K562 (cell line): ENCODE measurements around the gene PRDM1. TPM values are rescaled to one million over a fixed set of nuclear protein-coding genes. Genes with fewer than 3 reads are reported as not detected.
A peak's percentile ranks its signal among the peaks of the same experiment; 100 is the strongest.

Experiments used
- ATAC-seq: fragments of 200-7000 bp; cut with Tn5 transposase; 3 replicates; pipeline ENCODE4 v1.9.1; 2020; ENCODE audit warnings: moderate library complexity
- BruUV-seq: library from RNA; stranded (reverse); fragments of 400-500 nt; replicated peaks from 2 replicates; lab custom pipeline; 2021; lab: Mats Ljungman, UMichigan
- CTCF ChIA-PET: fragments of 300-600 bp; formaldehyde crosslinking; extraction: SDS; loops from one replicate; lab custom pipeline; 2021; ENCODE audit warnings: low intra/inter-chr PET ratio; lab: Yijun Ruan, JAX
- POLR2A ChIA-PET: fragments of 300-600, 350-650 bp; sonication (Branson Sonifier 250); formaldehyde crosslinking; extraction: SDS; loops from one replicate; lab custom pipeline; 2021; ENCODE audit warnings: antibody characterized with exemption, inconsistent platforms; lab: Yijun Ruan, JAX
- DNase-seq, 4 experiments: peaks; one replicate each; pipeline versions ENCODE4 v3.0.0 to v3.0.0-alpha.2; 2011 to 2018; ENCODE audit warnings: low spot score in 3 of 4, mixed read lengths in 3 of 4; ENCODE audit errors: extremely low read depth in 1 of 4
- FAIRE-seq: peaks from 2 replicates; lab custom pipeline; 2011; peaks lifted over from hg19 to GRCh38; lab: Jason Lieb, UNC
- H2AFZ ChIP-seq: 2 replicates; pipeline ENCODE4 v1.6.0; 2011; ENCODE audit warnings: low read depth, low read length, control low read depth, inconsistent platforms
- H3K27ac ChIP-seq: fragments of 200-600 bp; 3 replicates; pipeline ENCODE4 v1.8.0; 2011; ENCODE audit warnings: low read depth, mild to moderate bottlenecking, control low read depth, inconsistent platforms, low read length, moderate library complexity, mixed read lengths; ENCODE audit errors: extremely low read depth
- H3K27me3 ChIP-seq, 2 experiments: fragments of 300-600 bp in 1 of 2; 2 replicates in 1 of 2; 3 replicates in 1 of 2; pipeline versions ENCODE4 v1.6.0 to v1.8.0; 2011; ENCODE audit warnings: inconsistent platforms in 2 of 2, low read length in 2 of 2, mild to moderate bottlenecking in 1 of 2, mixed read lengths in 1 of 2, moderate library complexity in 1 of 2; ENCODE audit not compliant: control insufficient read depth in 2 of 2, insufficient read depth in 2 of 2
- H3K36me3 ChIP-seq: fragments of 300-600 bp; 3 replicates; pipeline ENCODE4 v1.8.0; 2011; ENCODE audit warnings: mild to moderate bottlenecking, low read length, inconsistent platforms; ENCODE audit not compliant: control insufficient read depth, insufficient read depth
- H3K4me1 ChIP-seq, 2 experiments: fragments of 200-600 bp in 1 of 2; replicated peaks in 1 of 2; 2 replicates in 1 of 2; 3 replicates in 1 of 2; pipeline versions ENCODE4 v1.5.1 to v1.8.0; 2011; ENCODE audit warnings: inconsistent platforms in 2 of 2, low read length in 2 of 2, mild to moderate bottlenecking in 1 of 2, mixed read lengths in 1 of 2, moderate library complexity in 1 of 2; ENCODE audit not compliant: control insufficient read depth in 2 of 2, insufficient read depth in 2 of 2
- H3K4me2 ChIP-seq: 2 replicates; pipeline ENCODE4 v1.6.1; 2011; ENCODE audit warnings: low read length, control low read depth, inconsistent platforms, mixed read lengths; ENCODE audit not compliant: insufficient read depth
- H3K4me3 ChIP-seq: fragments of 200-600 bp; sonication (generic), shearing (Covaris generic); 2 replicates; pipeline ENCODE4 v1.5.1; 2016; ENCODE audit warnings: control low read depth, inconsistent platforms
- H3K79me2 ChIP-seq: fragments of 200-600 bp; 3 replicates; pipeline ENCODE4 v1.8.0; 2011; ENCODE audit warnings: low read length, inconsistent platforms; ENCODE audit not compliant: control insufficient read depth, insufficient read depth
- H3K9ac ChIP-seq, 2 experiments: 2 replicates each; pipeline versions ENCODE4 v1.6.0 to v1.6.1; 2011; ENCODE audit warnings: low read depth in 2 of 2, low read length in 2 of 2, control low read depth in 1 of 2, inconsistent platforms in 1 of 2, mild to moderate bottlenecking in 1 of 2, mixed read lengths in 1 of 2; ENCODE audit not compliant: insufficient read depth in 1 of 2
- H3K9me1 ChIP-seq: one replicate; pipeline ENCODE4 v1.6.0; 2011; ENCODE audit warnings: inconsistent platforms, mild to moderate bottlenecking, low read length, moderate library complexity; ENCODE audit not compliant: control insufficient read depth, insufficient read depth
- H3K9me3 ChIP-seq: replicated peaks from 2 replicates; pipeline ENCODE4 v1.5.1; 2011; ENCODE audit warnings: low read depth, low read length, inconsistent platforms; ENCODE audit not compliant: control insufficient read depth, insufficient read depth
- H4K20me1 ChIP-seq: replicated peaks from 2 replicates; pipeline ENCODE4 v1.6.1; 2011; ENCODE audit warnings: low read length, inconsistent platforms, mixed read lengths; ENCODE audit not compliant: control insufficient read depth, insufficient read depth
- BRF1 ChIP-seq: IDR thresholded peaks from 3 replicates; pipeline ENCODE4 v1.6.1; 2011; ENCODE audit warnings: borderline replicate concordance, mild to moderate bottlenecking; ENCODE audit not compliant: insufficient read length; ENCODE audit errors: extremely low read depth
- CC2D1A ChIP-seq: fragments of 450-650 bp; IDR thresholded peaks from 2 replicates; pipeline ENCODE4 v1.6.1; 2017; ENCODE audit warnings: mild to moderate bottlenecking
- E4F1 ChIP-seq: fragments of 250-450 bp; sonication (Bioruptor Pico); IDR thresholded peaks from 2 replicates; pipeline ENCODE4 v1.5.0; 2021; ENCODE audit warnings: mild to moderate bottlenecking, borderline replicate concordance
- JUND ChIP-seq, 2 experiments: IDR thresholded peaks; 2 replicates in 1 of 2; 3 replicates in 1 of 2; pipeline ENCODE4 v1.6.1; 2011; ENCODE audit warnings: borderline replicate concordance in 2 of 2, low read depth in 2 of 2, low read length in 2 of 2, improper control_type of control experiment in 1 of 2, missing biosample characterization in 1 of 2, missing genetic modification characterization in 1 of 2, missing genetic modification reagents in 1 of 2
- SP1 ChIP-seq: sonication (generic); formaldehyde crosslinking; IDR thresholded peaks from 2 replicates; pipeline ENCODE4 v1.8.1; 2022; ENCODE audit warnings: mild to moderate bottlenecking, missing genetic modification reagents
- TRIM24 ChIP-seq, 2 experiments: fragments of 450-650 bp; IDR thresholded peaks; 2 replicates each; pipeline ENCODE4 v1.6.1; 2016
- ZBTB11 ChIP-seq, 3 experiments: fragments of 200-800 bp in 1 of 3; fragments of 250-450 bp in 1 of 3; fragments of 450-650 bp in 1 of 3; sonication (Bioruptor Pico) in 1 of 3; sonication (Bioruptor generic) in 1 of 3; formaldehyde crosslinking in 1 of 3; IDR thresholded peaks; 2 replicates each; pipeline versions ENCODE4 v1.6.1 to v1.8.0; 2016 to 2022; ENCODE audit warnings: mild to moderate bottlenecking in 2 of 3, missing genetic modification characterization in 2 of 3, missing compliant biosample characterization in 1 of 3, moderate library complexity in 1 of 3
- ZSCAN29 ChIP-seq: fragments of 450-650 bp; IDR thresholded peaks from 2 replicates; pipeline ENCODE4 v1.6.1; 2017
- WGBS: fragments of 100-300 bp; shearing (Covaris generic); methylation state at CpG from one replicate; pipeline ENCODE4 v1.1.6; 2016; ENCODE audit warnings: low coverage, mixed read lengths; ENCODE audit not compliant: insufficient coverage; ENCODE audit errors: missing lambda C conversion rate; 5-methylcytosine and 5-hydroxymethylcytosine counted together
- in situ Hi-C: fragments of 300-500 bp; cut with MboI; formaldehyde crosslinking; loops from 4 replicates; pipeline ENCODE4 v1.15.0; 2018; ENCODE audit warnings: inconsistent platforms, mixed read lengths
- intact Hi-C: fragments of 100-400 bp; cut with micrococcal nuclease; formaldehyde crosslinking; loops from 2 replicates; pipeline ENCODE4 v1.14.2; 2022
- polyA plus RNA-seq, 8 experiments: library from polyadenylated mRNA; depleted of rRNA in 4 of 8; stranded (reverse) in 5 of 8; unstranded in 3 of 8; fragments of >200 nt; fragmentation: Nextera tagmentation in 2 of 8; fragmentation: Illumina TruSeq in 1 of 8; extraction: Ambion mirVana in 2 of 8; extraction: Trizol in 1 of 8; gene quantifications; 2 replicates each; pipeline versions ENCODE4 v1.2.1 to v1.2.3, GENCODE V29; 2011 to 2014; ENCODE audit warnings: inconsistent platforms in 1 of 8, missing spikeins in 1 of 8
- total RNA-seq, 7 experiments: library from RNA; depleted of rRNA in 6 of 7; stranded (reverse); fragments of >200 nt in 6 of 7; fragmentation: Illumina TruSeq in 2 of 7; extraction: Trizol in 2 of 7; gene quantifications; 2 replicates each; pipeline versions ENCODE4 v1.2.1 to v1.2.3, GENCODE V29; 2011 to 2021; ENCODE audit warnings: low replicate concordance in 1 of 7

PRDM1 gene
- total and polyA plus RNA-seq, 9 of the 15 experiments (the other 6 are each of a cell fraction or from before 2014, with no cell fraction given), result 0.09 to 0.89 (median 0.27) TPM

GRCh38 chr6:106082735-106083398, 3.3 kb upstream of the PRDM1 start:
- Histone ChIP-seq H4K20me1 (no peaks in the 10 kb centered on the region), H3K4me1 (peaks cover 7 to 19% of the 10 kb centered on the region in 2 experiments), H3K36me3 (no peaks in the 10 kb centered on the region), H3K9ac (no peak overlapping the region), H3K9me3 (no peaks in the 10 kb centered on the region), H3K27me3 (no peaks in the 10 kb centered on the region), H3K9me1 (no peaks in the 10 kb centered on the region), H3K79me2 (no peaks in the 10 kb centered on the region), H3K4me3 (no peak overlapping the region), H3K27ac (no peak overlapping the region), H2AFZ (0 out of 2 replicates have a peak overlapping the region, but pooled peaks have one; percentile 19), H3K4me2 (no peak overlapping the region)
- CTCF ChIA-PET, result no interaction called here
- BruUV-seq, result no TSS peak
- TF ChIP-seq SP1 (CRISPR knock-in tag), result no peak
- TF ChIP-seq CC2D1A, result no peak
- no peak for TF ChIP-seq BRF1
- no peak for TF ChIP-seq ZSCAN29
- TF ChIP-seq ZBTB11 (CRISPR knock-in tag; IDR thresholded peaks at IDR 0.05), result no peak
- no peak for TF ChIP-seq E4F1 (CRISPR knock-in tag)
- TF ChIP-seq JUND (IDR thresholded peaks at IDR 0.05; ENCODE audit: borderline replicate concordance, low read depth, low read length), result no peak
- no peak for TF ChIP-seq JUND (tag; IDR thresholded peaks at IDR 0.05; ENCODE audit: borderline replicate concordance, low read depth, low read length)
- no peak for TF ChIP-seq TRIM24 (IDR thresholded peaks at IDR 0.05)
- FAIRE-seq (no peak), ATAC-seq (no peak), DNase-seq (no peak)
- POLR2A ChIA-PET, result interaction anchor here (0.8 kb wide), 1 partner anchor 27 kb away, joined by 4 read pairs; no protein-coding TSS in a partner anchor
- in situ Hi-C loops, result no loop called here
- intact Hi-C loops, result no loop called here
- WGBS, result 54% methylated on average over 5 of the region's 6 CpGs
